A549 (cell line): ENCODE data around the gene SBNO2. TPM values are rescaled to one million over a fixed set of nuclear protein-coding genes. Genes with fewer than 3 reads are reported as not detected.

Experiments
- ATAC-seq, 2 experiments: fragments of 200-7000 bp in 1 of 2; fragments of >200 bp in 1 of 2; cut with Nextera tagmentation in 1 of 2; cut with Tn5 transposase in 1 of 2; 3 replicates each; pipeline versions ENCODE4 v1.8.0 to v1.9.1; 2018 to 2020; ENCODE audit warnings: mild to moderate bottlenecking in 1 of 2, moderate library complexity in 1 of 2
- CTCF ChIA-PET: fragments of 300-600 bp; sonication (Branson Sonifier 250); formaldehyde crosslinking; extraction: SDS; loops from one replicate; lab custom pipeline; 2021; ENCODE audit warnings: antibody characterized with exemption, inconsistent platforms; lab: Yijun Ruan, JAX
- POLR2A ChIA-PET: fragments of 350-600 bp; formaldehyde crosslinking; extraction: SDS; loops from one replicate; lab custom pipeline; 2021; ENCODE audit warnings: antibody characterized with exemption, inconsistent platforms; lab: Yijun Ruan, JAX
- DNase-seq, 2 experiments: peaks; one replicate each; pipeline versions ENCODE4 v3.0.0 to v3.0.0-alpha.2; 2011 to 2016; ENCODE audit warnings: low read depth in 1 of 2, low spot score in 1 of 2
- FAIRE-seq: peaks from 2 replicates; lab custom pipeline; 2011; peaks lifted over from hg19 to GRCh38; lab: Jason Lieb, UNC
- H3K27ac ChIP-seq, 2 experiments: fragments of >200 bp; sonication (Bioruptor Twin); formaldehyde crosslinking; 3 replicates each; pipeline ENCODE4 v1.5.1; 2016 to 2017
- H3K4me1 ChIP-seq: fragments of >200 bp; sonication (Bioruptor Twin); formaldehyde crosslinking; 3 replicates; pipeline ENCODE4 v1.6.1; 2016
- H3K4me2 ChIP-seq: fragments of >200 bp; sonication (Bioruptor Twin); formaldehyde crosslinking; 3 replicates; pipeline ENCODE4 v1.6.1; 2016
- H3K4me3 ChIP-seq: fragments of >200 bp; sonication (Bioruptor Twin); formaldehyde crosslinking; 3 replicates; pipeline ENCODE4 v1.5.1; 2016
- H3K9me3 ChIP-seq: fragments of >200 bp; sonication (Bioruptor Twin); formaldehyde crosslinking; 3 replicates; pipeline ENCODE4 v1.6.1; 2016
- CBX2 ChIP-seq: fragments of 200-600 bp; sonication (generic); IDR thresholded peaks from 2 replicates; pipeline ENCODE4 v1.6.1; 2016; ENCODE audit warnings: low read depth, mild to moderate bottlenecking, borderline replicate concordance
- CEBPB ChIP-seq, 2 experiments: fragments of >200 bp in 1 of 2; sonication (Bioruptor Twin) in 1 of 2; formaldehyde crosslinking in 1 of 2; IDR thresholded peaks; 2 replicates each; pipeline ENCODE4 v1.6.1; 2012 to 2016
- CHD4 ChIP-seq: fragments of 200-600 bp; sonication (generic); IDR thresholded peaks from 2 replicates; pipeline ENCODE4 v1.6.1; 2016; ENCODE audit warnings: antibody characterized with exemption, mild to moderate bottlenecking, borderline replicate concordance
- EP300 ChIP-seq, 2 experiments: fragments of >200 bp; sonication (Bioruptor Twin); formaldehyde crosslinking; IDR thresholded peaks; 2 replicates in 1 of 2; 3 replicates in 1 of 2; pipeline ENCODE4 v1.6.1; 2016 to 2017
- ESRRA ChIP-seq: fragments of 150-350 bp; IDR thresholded peaks from 2 replicates; pipeline ENCODE4 v1.6.1; 2014; ENCODE audit warnings: mild to moderate bottlenecking, low read length, borderline replicate concordance
- FOXS1 ChIP-seq: fragments of 250-450 bp; sonication (Bioruptor Pico); IDR thresholded peaks from 2 replicates; pipeline ENCODE4 v1.5.0; 2020; ENCODE audit warnings: mild to moderate bottlenecking, moderate library complexity
- HOXB13 ChIP-seq: fragments of 250-450 bp; sonication (Bioruptor Pico); IDR thresholded peaks from 2 replicates; pipeline ENCODE4 v1.5.0; 2020; ENCODE audit warnings: low read depth, mild to moderate bottlenecking, moderate library complexity
- KDM1A ChIP-seq: fragments of 200-600 bp; sonication (generic); IDR thresholded peaks from 2 replicates; pipeline ENCODE4 v1.6.1; 2016; ENCODE audit warnings: low read depth, mild to moderate bottlenecking
- KDM5A ChIP-seq: fragments of 200-600 bp; sonication (generic); IDR thresholded peaks from 2 replicates; pipeline ENCODE4 v1.6.1; 2016; ENCODE audit warnings: antibody characterized with exemption, mild to moderate bottlenecking
- MAFK ChIP-seq: fragments of 450-650 bp; IDR thresholded peaks from 2 replicates; pipeline ENCODE4 v1.6.1; 2014; ENCODE audit not compliant: partially characterized antibody
- MAZ ChIP-seq: fragments of 150-350 bp; IDR thresholded peaks from 2 replicates; pipeline ENCODE4 v1.6.1; 2014; ENCODE audit warnings: antibody characterized with exemption, low read depth, low read length, borderline replicate concordance
- POLR2A ChIP-seq: IDR thresholded peaks from 2 replicates; pipeline ENCODE4 v1.6.1; 2012; ENCODE audit warnings: mild to moderate bottlenecking, low read length
- RNF2 ChIP-seq: fragments of 200-600 bp; sonication (generic); IDR thresholded peaks from 2 replicates; pipeline ENCODE4 v1.6.1; 2016; ENCODE audit warnings: low read depth, mild to moderate bottlenecking, antibody characterized with exemption, moderate library complexity, borderline replicate concordance
- SMC3 ChIP-seq: fragments of >200 bp; sonication (Bioruptor Twin); formaldehyde crosslinking; IDR thresholded peaks from 3 replicates; pipeline ENCODE4 v1.6.1; 2018; ENCODE audit warnings: inconsistent platforms
- SREBF2 ChIP-seq: fragments of 450-650 bp; IDR thresholded peaks from 2 replicates; pipeline ENCODE4 v1.6.1; 2014; ENCODE audit warnings: mild to moderate bottlenecking, moderate library complexity
- ZC3H11A ChIP-seq: fragments of 450-650 bp; IDR thresholded peaks from 2 replicates; pipeline ENCODE4 v1.6.1; 2014; ENCODE audit warnings: antibody characterized with exemption, mild to moderate bottlenecking
- ZFP36 ChIP-seq: fragments of 450-650 bp; IDR thresholded peaks from 2 replicates; pipeline ENCODE4 v1.6.1; 2014; ENCODE audit warnings: borderline replicate concordance; ENCODE audit not compliant: partially characterized antibody
- ZNF302 ChIP-seq: fragments of 250-450 bp; sonication (Bioruptor Pico); IDR thresholded peaks from 2 replicates; pipeline ENCODE4 v1.9.0; 2021; ENCODE audit warnings: inconsistent platforms, mild to moderate bottlenecking, moderate library complexity
- WGBS: methylation state at CpG from one replicate; pipeline ENCODE4 v1.1.6; 2017; ENCODE audit errors: missing lambda C conversion rate; 5-methylcytosine and 5-hydroxymethylcytosine counted together
- polyA plus RNA-seq, 4 experiments: library from polyadenylated mRNA; depleted of rRNA in 3 of 4; stranded (reverse); fragments of >200 nt; fragmentation: RNase III in 1 of 4; extraction: RNeasy Plus Mini Kit Qiagen cat#74134 plus additional on column Dnase treatment in 1 of 4; gene quantifications; 2 replicates in 3 of 4; 3 replicates in 1 of 4; pipeline ENCODE4 v1.2.3, GENCODE V29; 2011 to 2017
- TF ChIP-seq, protein P1 (sequence below): fragments of 450-650 bp; IDR thresholded peaks from 2 replicates; pipeline ENCODE4 v1.6.1; 2014; ENCODE audit warnings: antibody characterized with exemption
- TF ChIP-seq, protein P2 (sequence below): fragments of >200 bp; sonication (Bioruptor Twin); formaldehyde crosslinking; IDR thresholded peaks from 2 replicates; pipeline ENCODE4 v1.6.1; 2016
- TF ChIP-seq, protein P3 (sequence below): fragments of 250-450 bp; sonication (Bioruptor Pico); IDR thresholded peaks from 2 replicates; pipeline ENCODE4 v1.5.0; 2021; ENCODE audit warnings: mild to moderate bottlenecking, moderate library complexity, borderline replicate concordance
- TF ChIP-seq, protein P4 (sequence below): IDR thresholded peaks from 2 replicates; pipeline ENCODE4 v1.6.1; 2012; ENCODE audit warnings: low read depth, borderline replicate concordance
- TF ChIP-seq, protein P5 (sequence below): fragments of 150-350 bp; IDR thresholded peaks from 2 replicates; pipeline ENCODE4 v1.6.1; 2014; ENCODE audit warnings: low read depth, mild to moderate bottlenecking, low read length

SBNO2 gene
- polyA plus RNA-seq, 2 of the 4 experiments (the other 2 are of a cell fraction) = 6.8 to 27.0 TPM

DNA sequence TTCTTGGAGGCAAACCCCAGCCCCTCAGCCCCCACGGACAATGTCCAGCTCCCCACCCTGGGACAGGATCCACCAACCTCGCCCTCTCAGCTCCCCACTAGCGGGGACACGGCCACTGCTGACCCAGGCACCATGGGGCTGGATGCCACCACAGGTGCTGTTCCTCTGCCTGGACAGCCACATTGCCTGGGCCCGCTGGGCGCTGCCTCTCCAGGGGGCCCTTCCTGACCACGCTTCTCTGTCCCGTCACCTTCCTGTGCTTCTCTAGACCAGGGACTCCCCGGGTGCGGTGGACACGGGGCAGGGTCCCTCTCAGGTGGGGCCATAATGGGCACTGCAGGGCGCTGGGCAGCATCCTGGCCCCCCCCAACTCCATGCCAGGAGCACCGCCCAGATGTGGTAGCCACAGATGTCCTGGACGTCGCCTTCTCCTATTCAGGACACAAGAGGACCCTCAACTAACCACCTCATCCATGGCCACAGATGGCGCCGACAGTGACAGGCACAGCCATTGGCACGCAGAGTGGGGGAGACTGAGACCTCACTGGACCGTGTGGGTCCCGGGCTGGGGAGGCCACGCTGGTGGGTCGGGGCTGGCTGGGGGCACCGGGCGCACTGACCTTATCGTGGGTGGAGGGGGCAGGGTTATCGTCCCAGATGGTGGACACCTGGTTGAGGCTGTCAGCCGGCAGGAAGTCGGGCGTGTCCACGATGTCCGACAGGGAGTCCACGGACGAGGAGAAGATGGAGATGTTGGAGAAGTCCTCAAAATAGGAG is 46.9 kb downstream of the SBNO2 start:
- ChIA-PET CTCF (interaction anchor here (0.8 to 4.5 kb wide), 4 partner anchors 14 to 90 kb away, joined by 3 to 29 read pairs (median 3); no protein-coding TSS in a partner anchor), POLR2A (no interaction called here)
- peaks cover 18% of the 10 kb centered on the region; the same call in 2 of the 3 replicates for H3K4me1 ChIP-seq
- FAIRE-seq (no peak), ATAC-seq (no peak), DNase-seq (no peak)
- no peak overlapping the region for H3K4me2 ChIP-seq
- no peaks in the 10 kb centered on the region for H3K9me3 ChIP-seq
- 95% methylated on average over 19 of the region's 33 CpGs for WGBS
- TF ChIP-seq KDM1A (no peak), HOXB13 (CRISPR knock-in tag) (no peak), POLR2A (no peak), FOXS1 (CRISPR knock-in tag) (no peak), ESRRA (no peak), KDM5A (no peak)
- TF ChIP-seq, protein P1, sequence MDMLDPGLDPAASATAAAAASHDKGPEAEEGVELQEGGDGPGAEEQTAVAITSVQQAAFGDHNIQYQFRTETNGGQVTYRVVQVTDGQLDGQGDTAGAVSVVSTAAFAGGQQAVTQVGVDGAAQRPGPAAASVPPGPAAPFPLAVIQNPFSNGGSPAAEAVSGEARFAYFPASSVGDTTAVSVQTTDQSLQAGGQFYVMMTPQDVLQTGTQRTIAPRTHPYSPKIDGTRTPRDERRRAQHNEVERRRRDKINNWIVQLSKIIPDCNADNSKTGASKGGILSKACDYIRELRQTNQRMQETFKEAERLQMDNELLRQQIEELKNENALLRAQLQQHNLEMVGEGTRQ = no peak
- TF ChIP-seq, protein P2, sequence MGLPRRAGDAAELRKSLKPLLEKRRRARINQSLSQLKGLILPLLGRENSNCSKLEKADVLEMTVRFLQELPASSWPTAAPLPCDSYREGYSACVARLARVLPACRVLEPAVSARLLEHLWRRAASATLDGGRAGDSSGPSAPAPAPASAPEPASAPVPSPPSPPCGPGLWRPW = no peak
- TF ChIP-seq, protein P3, sequence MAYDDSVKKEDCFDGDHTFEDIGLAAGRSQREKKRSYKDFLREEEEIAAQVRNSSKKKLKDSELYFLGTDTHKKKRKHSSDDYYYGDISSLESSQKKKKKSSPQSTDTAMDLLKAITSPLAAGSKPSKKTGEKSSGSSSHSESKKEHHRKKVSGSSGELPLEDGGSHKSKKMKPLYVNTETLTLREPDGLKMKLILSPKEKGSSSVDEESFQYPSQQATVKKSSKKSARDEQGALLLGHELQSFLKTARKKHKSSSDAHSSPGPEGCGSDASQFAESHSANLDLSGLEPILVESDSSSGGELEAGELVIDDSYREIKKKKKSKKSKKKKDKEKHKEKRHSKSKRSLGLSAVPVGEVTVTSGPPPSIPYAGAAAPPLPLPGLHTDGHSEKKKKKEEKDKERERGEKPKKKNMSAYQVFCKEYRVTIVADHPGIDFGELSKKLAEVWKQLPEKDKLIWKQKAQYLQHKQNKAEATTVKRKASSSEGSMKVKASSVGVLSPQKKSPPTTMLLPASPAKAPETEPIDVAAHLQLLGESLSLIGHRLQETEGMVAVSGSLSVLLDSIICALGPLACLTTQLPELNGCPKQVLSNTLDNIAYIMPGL (CRISPR knock-in tag) = no peak
- TF ChIP-seq, protein P4, sequence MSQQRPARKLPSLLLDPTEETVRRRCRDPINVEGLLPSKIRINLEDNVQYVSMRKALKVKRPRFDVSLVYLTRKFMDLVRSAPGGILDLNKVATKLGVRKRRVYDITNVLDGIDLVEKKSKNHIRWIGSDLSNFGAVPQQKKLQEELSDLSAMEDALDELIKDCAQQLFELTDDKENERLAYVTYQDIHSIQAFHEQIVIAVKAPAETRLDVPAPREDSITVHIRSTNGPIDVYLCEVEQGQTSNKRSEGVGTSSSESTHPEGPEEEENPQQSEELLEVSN = no peak
- peak overlapping the region in 1 of 2 experiments; percentile 77; a peak in 3 of 6 replicates for H3K27ac ChIP-seq
- no peak overlapping the region for H3K4me3 ChIP-seq

DNA sequence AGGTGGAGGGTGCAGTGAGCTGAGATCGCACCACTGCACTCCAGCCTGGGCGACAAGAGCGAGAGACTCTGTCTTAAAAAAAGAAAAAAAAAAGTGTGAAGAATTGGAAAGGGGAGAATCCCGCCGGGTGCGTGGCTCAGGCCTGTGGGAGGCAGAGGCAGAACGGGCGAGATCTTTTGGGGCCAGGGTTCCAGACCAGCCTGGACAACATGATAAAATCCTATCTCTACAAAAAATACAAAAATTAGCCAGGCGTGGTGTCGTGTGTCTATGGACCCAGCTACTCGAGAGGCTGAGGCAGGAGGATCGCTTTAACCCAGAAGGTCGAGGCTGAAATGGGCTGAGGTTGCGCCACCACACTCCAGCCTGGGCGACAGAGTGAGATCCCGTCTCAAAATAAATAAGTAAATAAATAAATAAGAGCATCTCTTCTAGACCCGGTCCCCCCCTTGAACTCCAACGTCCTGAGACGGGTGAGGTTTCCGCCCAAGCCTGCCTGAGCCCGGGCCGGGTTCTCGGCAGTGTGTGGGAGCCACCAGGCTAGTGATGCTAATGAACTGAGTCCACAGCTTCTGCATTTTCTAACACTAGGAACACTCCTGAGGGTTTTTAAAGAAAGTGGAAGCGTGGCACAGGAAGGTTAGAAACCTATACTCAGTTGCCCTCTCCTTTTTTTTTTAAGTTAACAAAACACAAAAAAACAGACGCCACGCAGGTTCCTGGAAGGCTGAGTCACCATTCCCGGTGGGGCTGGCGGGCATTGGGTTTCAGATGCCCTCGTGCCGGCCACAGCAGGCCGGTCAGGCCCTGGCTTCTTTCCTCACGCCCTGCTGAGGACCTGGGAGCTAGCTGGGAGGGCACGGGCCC is 48.2 kb downstream of the SBNO2 start:
- WGBS = 78% methylated on average over 32 of the region's 33 CpGs
- Histone ChIP-seq H3K4me3 (no peak overlapping the region), H3K27ac (peak overlapping the region; percentile 24 to 77; a peak in 4 of 6 replicates), H3K4me1 (peaks cover 9% of the 10 kb centered on the region; the same call in 2 of the 3 replicates), H3K4me2 (no peak overlapping the region), H3K9me3 (no peaks in the 10 kb centered on the region)
- no peak for DNase-seq
- ATAC-seq = no peak
- FAIRE-seq = no peak
- TF ChIP-seq MAFK (no peak), SREBF2 (no peak), CHD4 (no peak), CEBPB (IDR thresholded peaks at IDR 0.05) (no peak; a peak in 1 of 4 replicates), CBX2 (no peak), MAZ (no peak), ZFP36 (no peak), EP300 (IDR thresholded peaks at IDR 0.05) (no peak), ZNF302 (no peak), SMC3 (no peak), RNF2 (no peak), ZC3H11A (no peak), ESRRA (no peak)
- TF ChIP-seq, protein P5, sequence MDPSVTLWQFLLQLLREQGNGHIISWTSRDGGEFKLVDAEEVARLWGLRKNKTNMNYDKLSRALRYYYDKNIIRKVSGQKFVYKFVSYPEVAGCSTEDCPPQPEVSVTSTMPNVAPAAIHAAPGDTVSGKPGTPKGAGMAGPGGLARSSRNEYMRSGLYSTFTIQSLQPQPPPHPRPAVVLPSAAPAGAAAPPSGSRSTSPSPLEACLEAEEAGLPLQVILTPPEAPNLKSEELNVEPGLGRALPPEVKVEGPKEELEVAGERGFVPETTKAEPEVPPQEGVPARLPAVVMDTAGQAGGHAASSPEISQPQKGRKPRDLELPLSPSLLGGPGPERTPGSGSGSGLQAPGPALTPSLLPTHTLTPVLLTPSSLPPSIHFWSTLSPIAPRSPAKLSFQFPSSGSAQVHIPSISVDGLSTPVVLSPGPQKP = no peak
- CTCF ChIA-PET = interaction anchor here (0.6 to 4.5 kb wide), 4 partner anchors 13 to 717 kb away, joined by 3 to 29 read pairs (median 4); no protein-coding TSS in a partner anchor
- POLR2A ChIA-PET = no interaction called here
